Colon (tissue), 2 donors: Measurements from ENCODE around the gene GABRD.
"Not testable (repeated sequence)": the region's sequence is repeated elsewhere in the genome, so short reads cannot be mapped to it uniquely, and the experiment has no call there.

Experiments used
- FAIRE-seq: peaks from 2 replicates; lab custom pipeline; 2012; peaks lifted over from hg19 to GRCh38; lab: Jason Lieb, UNC
- donor health status: control.
- donor health status: control.

GABRD gene

GRCh38 chr1:2019172-2019543, at the start of gene GABRD:
Gene GABRD (plus strand): TSS chr1:2019345. CDS start chr1:2019424, 79 bp downstream.
- FAIRE-seq = no peak

- no peak for FAIRE-seq
These were observed 49.6 kb upstream of the GABRD start for GRCh38 chr1:1969505-1969900.

GRCh38 chr1:1969953-1970716, 49.0 kb upstream of the GABRD start:
- FAIRE-seq = no peak

- no peak for FAIRE-seq
These were observed 48.1 kb upstream of the GABRD start for GRCh38 chr1:1971017-1971416.

- FAIRE-seq = no peak
These were observed 47.5 kb upstream of the GABRD start for GRCh38 chr1:1971688-1972087.

GRCh38 chr1:1972976-1973715, 46.0 kb upstream of the GABRD start:
- no peak for FAIRE-seq

- FAIRE-seq = no peak
These were observed 45.2 kb upstream of the GABRD start for GRCh38 chr1:1973716-1974642.

- no peak for FAIRE-seq
These were observed 44.3 kb upstream of the GABRD start for GRCh38 chr1:1974834-1975233.

GRCh38 chr1:1975535-1975934, 43.6 kb upstream of the GABRD start:
- FAIRE-seq = no peak

GRCh38 chr1:1976031-1976430, 43.1 kb upstream of the GABRD start:
- FAIRE-seq = no peak

- no peak for FAIRE-seq
These were observed 41.0 kb upstream of the GABRD start for GRCh38 chr1:1978108-1978507.

- not testable (repeated sequence) for FAIRE-seq
These were observed 40.3 kb upstream of the GABRD start for GRCh38 chr1:1978690-1979481.

- no peak for FAIRE-seq
These were observed 39.5 kb upstream of the GABRD start for GRCh38 chr1:1979482-1980165.

GRCh38 chr1:1980467-1981141, 38.5 kb upstream of the GABRD start:
- FAIRE-seq = no peak

- no peak for FAIRE-seq
These were observed 38.0 kb upstream of the GABRD start for GRCh38 chr1:1981142-1981500.

- not testable (repeated sequence) for FAIRE-seq
These were observed 37.4 kb upstream of the GABRD start for GRCh38 chr1:1981631-1982327.

- FAIRE-seq = no peak
These were observed 36.5 kb upstream of the GABRD start for GRCh38 chr1:1982379-1983232.

- no peak for FAIRE-seq
These were observed 34.5 kb upstream of the GABRD start for GRCh38 chr1:1984560-1985070.
